Tibial artery (tissue), 4 donors: ENCODE results near the gene PPP4R3A.
"Not testable (repeated sequence)": the region's sequence is repeated elsewhere in the genome, so short reads cannot be mapped to it uniquely, and the experiment has no call there.

Experiments used
- DNase-seq, 2 donors: peaks; one replicate each; pipeline ENCODE4 v3.0.0-alpha.2; 2019
- H3K27ac ChIP-seq, 2 donors: fragments of 200-600 bp; sonication (generic) in 1 of 2; 1 replicate in 1 of 2; 2 replicates in 1 of 2; pipeline ENCODE4 v1.5.1; 2018 to 2019; ENCODE audit warnings: mild to moderate bottlenecking in 1 of 2
- H3K27me3 ChIP-seq, 2 donors: fragments of 200-600 bp; sonication (generic) in 1 of 2; one replicate each; pipeline versions ENCODE4 v1.5.1 to v1.6.0; 2016 to 2019
- H3K36me3 ChIP-seq, 3 donors: fragments of 200-600 bp; sonication (generic) in 2 of 3; one replicate each; pipeline ENCODE4 v1.5.1; 2016 to 2019; ENCODE audit warnings: mild to moderate bottlenecking in 2 of 3
- H3K4me1 ChIP-seq, 4 donors: fragments of 200-600 bp; sonication (generic) in 2 of 4; 1 replicate in 3 of 4; 2 replicates in 1 of 4; pipeline ENCODE4 v1.5.1; 2016 to 2019
- H3K4me3 ChIP-seq, 2 donors: fragments of 200-600 bp; sonication (generic) in 1 of 2; 1 replicate in 1 of 2; 2 replicates in 1 of 2; pipeline ENCODE4 v1.5.1; 2018 to 2019; ENCODE audit warnings: mild to moderate bottlenecking in 2 of 2
- H3K9me3 ChIP-seq, 3 donors: fragments of 200-600 bp; sonication (generic) in 1 of 3; one replicate each; pipeline ENCODE4 v1.5.1; 2016 to 2019
- intact Hi-C: fragments of 100-400 bp; cut with DNase I; formaldehyde crosslinking; loops from one replicate; pipeline ENCODE4 v1.15.0; 2023; ENCODE audit warnings: low total_unique reads
- TF ChIP-seq, protein P1 (sequence below), 2 experiments: fragments of 200-600 bp in 1 of 2; fragments of 450-650 bp in 1 of 2; IDR thresholded peaks; one replicate each; pipeline ENCODE4 v1.5.1; 2017 to 2019; ENCODE audit warnings: antibody characterized with exemption in 2 of 2, mild to moderate bottlenecking in 1 of 2, moderate library complexity in 1 of 2

The PPP4R3A gene

DNA sequence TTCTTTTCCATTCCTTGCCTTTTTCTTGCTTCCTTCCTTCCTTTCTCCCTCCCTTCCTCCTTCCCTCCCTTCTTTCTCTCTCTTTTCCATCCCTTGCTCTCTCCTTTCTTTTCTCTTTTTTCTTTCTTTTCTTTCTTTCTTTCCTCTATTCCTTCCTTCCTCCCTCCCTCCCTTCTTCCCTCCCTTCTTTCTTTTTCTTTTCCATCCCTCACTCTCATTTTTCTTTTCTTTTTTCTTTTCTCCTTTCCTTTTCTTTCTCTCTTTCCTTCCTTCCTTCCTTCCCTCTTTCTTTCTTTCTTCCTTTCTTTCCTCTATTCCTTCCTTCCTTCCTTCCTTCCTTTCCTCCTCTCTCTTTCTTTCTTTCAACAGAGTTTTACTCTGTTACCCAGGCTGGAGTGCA is 35.1 kb upstream of the PPP4R3A start:
- H3K9me3 ChIP-seq = peaks cover 0 to 11% (median 0%) of the 10 kb centered on the region in 3 donors
- no peaks in the 10 kb centered on the region for H3K4me1 ChIP-seq
- TF ChIP-seq, protein P1, sequence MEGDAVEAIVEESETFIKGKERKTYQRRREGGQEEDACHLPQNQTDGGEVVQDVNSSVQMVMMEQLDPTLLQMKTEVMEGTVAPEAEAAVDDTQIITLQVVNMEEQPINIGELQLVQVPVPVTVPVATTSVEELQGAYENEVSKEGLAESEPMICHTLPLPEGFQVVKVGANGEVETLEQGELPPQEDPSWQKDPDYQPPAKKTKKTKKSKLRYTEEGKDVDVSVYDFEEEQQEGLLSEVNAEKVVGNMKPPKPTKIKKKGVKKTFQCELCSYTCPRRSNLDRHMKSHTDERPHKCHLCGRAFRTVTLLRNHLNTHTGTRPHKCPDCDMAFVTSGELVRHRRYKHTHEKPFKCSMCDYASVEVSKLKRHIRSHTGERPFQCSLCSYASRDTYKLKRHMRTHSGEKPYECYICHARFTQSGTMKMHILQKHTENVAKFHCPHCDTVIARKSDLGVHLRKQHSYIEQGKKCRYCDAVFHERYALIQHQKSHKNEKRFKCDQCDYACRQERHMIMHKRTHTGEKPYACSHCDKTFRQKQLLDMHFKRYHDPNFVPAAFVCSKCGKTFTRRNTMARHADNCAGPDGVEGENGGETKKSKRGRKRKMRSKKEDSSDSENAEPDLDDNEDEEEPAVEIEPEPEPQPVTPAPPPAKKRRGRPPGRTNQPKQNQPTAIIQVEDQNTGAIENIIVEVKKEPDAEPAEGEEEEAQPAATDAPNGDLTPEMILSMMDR (IDR thresholded peaks at IDR 0.05) = no peak
- no peaks in the 10 kb centered on the region for H3K36me3 ChIP-seq
- DNase-seq = no peak
- no peak overlapping the region for H3K27ac ChIP-seq
- H3K4me3 ChIP-seq = no peak overlapping the region
- no peaks in the 10 kb centered on the region for H3K27me3 ChIP-seq
- intact Hi-C loops = no loop called here

DNA sequence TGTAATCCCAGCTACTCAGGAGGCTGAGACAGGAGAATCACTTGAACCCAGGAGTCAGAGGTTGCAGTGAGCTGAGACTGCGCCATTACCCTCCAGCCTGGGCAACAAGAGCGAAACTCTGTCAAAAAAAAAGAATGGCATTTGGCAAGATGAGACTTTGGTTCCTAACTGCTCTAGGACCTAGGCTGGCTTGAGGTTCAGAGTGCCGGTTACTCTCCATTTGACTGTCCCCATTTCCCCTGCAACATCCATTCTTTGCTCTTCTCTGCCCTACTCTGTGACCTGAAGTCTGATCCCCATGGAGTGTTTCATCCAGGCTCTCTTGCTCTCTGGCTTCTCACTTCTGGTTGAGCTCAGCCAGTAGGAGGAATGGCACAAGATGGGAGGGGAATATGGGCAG is 26.2 kb upstream of the PPP4R3A start:
- no peak for DNase-seq
- H3K27me3 ChIP-seq = no peaks in the 10 kb centered on the region
- TF ChIP-seq, protein P1 (IDR thresholded peaks at IDR 0.05) = no peak
- no peak overlapping the region for H3K4me3 ChIP-seq
- H3K27ac ChIP-seq = no peak overlapping the region
- H3K4me1 ChIP-seq = no peaks in the 10 kb centered on the region
- intact Hi-C loops = no loop called here
- no peaks in the 10 kb centered on the region for H3K36me3 ChIP-seq
- H3K9me3 ChIP-seq = no peaks in the 10 kb centered on the region

DNA sequence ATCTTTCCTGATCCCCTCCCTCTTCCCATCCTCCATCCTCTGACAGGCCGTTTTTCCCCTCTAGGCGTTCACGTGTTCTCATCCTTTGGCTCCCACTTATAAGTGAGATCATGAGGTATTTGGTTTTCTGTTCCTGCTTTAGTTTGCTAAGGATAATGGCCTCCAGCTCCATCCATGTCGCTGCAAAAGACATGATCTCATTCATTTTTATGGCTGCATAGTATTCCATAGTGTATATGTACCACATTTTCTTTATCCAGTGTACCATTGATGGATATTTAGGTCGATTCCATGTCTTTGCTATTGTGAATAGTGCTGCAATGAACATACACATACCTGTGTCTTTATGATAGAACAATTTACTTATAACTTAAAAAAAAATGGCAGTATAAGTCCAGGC is 23.9 kb upstream of the PPP4R3A start:
- H3K27me3 ChIP-seq, H3K27ac ChIP-seq, DNase-seq, H3K4me1 ChIP-seq, H3K9me3 ChIP-seq, intact Hi-C loops, H3K4me3 ChIP-seq, H3K36me3 ChIP-seq: not testable (repeated sequence)

DNA sequence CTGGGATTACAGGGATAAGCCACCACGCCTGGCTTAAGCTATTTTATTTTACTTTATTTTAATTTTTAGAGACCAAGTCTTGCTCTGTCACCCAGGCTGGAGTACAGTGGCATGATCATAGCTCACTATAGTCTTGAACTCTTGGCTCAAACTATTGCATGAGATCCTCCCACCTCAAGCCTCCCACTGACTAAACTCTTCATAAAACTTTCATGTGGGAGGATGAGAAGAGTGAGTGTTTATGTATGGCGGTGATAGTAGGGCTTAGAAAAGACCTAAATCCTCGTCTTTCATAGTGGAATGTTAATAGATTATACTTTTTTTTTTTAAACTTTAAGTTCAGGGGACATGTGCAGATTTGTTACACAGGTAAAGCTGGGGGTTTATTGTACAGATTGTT is 23.5 kb upstream of the PPP4R3A start:
- Histone ChIP-seq H3K36me3 (no peaks in the 10 kb centered on the region), H3K9me3 (no peaks in the 10 kb centered on the region), H3K4me1 (no peaks in the 10 kb centered on the region), H3K27ac (no peak overlapping the region), H3K27me3 (no peaks in the 10 kb centered on the region), H3K4me3 (no peak overlapping the region)
- intact Hi-C loops = no loop called here
- TF ChIP-seq, protein P1 (IDR thresholded peaks at IDR 0.05) = no peak
- no peak for DNase-seq

DNA sequence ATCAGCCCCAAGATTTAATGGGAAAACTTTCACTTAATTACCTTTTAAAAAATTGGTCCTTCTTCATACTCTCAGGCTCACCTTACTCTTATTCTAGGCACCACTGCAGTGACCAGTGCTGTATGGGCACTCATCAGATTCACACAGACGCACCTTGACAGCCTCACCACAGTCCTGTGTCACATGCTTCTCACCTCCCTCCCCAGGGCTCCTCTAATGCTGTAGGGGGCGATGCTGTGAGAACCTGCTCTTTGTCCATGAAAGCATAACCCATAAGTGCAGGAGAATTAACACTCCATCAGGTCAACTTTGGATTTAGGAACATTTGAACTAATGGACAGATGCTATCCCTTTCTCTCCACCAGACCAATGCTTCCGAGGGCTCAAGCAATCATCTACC is 13.9 kb upstream of the PPP4R3A start:
- TF ChIP-seq, protein P1 (IDR thresholded peaks at IDR 0.05) = no peak
- no peaks in the 10 kb centered on the region for H3K27me3 ChIP-seq
- no peaks in the 10 kb centered on the region for H3K9me3 ChIP-seq
- no peak overlapping the region for H3K27ac ChIP-seq
- no peak for DNase-seq
- no peaks in the 10 kb centered on the region for H3K36me3 ChIP-seq
- H3K4me1 ChIP-seq = no peaks in the 10 kb centered on the region
- no peak overlapping the region for H3K4me3 ChIP-seq
- intact Hi-C loops = no loop called here

DNA sequence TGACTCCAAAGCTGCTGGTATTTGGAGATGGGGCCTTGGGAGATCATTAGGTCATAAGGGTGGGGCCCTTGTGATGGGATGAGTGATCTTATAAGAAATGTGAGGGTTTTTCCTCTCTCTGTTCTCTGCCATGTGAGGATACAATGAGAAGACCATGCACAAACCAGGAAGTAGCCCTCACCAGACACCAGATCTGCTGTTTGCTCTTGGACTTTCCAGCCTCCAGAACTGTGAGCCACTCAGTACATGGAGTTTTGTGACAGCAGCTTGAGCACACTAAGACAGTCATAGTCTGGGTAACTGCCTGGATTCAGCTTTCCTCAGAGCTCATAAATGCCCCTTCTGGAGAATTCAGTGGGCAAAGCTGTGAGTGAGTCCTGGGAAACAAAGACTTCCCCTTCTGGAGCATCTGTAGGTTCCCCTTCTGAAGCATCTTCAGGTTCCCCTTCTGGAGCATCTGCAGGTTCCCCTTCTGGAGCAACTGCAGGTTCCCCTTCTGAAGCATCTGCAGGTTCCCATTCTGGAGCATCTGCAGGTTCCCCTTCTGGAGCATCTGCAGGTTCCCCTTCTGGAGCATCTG is 11.0 kb upstream of the PPP4R3A start:
- TF ChIP-seq, protein P1 (IDR thresholded peaks at IDR 0.05) = no peak
- H3K27me3 ChIP-seq = peaks cover 0 to 6% of the 10 kb centered on the region in 2 donors
- intact Hi-C loops = no loop called here
- H3K9me3 ChIP-seq = no peaks in the 10 kb centered on the region
- H3K4me1 ChIP-seq = no peaks in the 10 kb centered on the region
- H3K36me3 ChIP-seq = no peaks in the 10 kb centered on the region
- DNase-seq = no peak
- H3K27ac ChIP-seq = no peak overlapping the region
- no peak overlapping the region for H3K4me3 ChIP-seq
